ENCODE data around the gene CRTC3.

DNA sequence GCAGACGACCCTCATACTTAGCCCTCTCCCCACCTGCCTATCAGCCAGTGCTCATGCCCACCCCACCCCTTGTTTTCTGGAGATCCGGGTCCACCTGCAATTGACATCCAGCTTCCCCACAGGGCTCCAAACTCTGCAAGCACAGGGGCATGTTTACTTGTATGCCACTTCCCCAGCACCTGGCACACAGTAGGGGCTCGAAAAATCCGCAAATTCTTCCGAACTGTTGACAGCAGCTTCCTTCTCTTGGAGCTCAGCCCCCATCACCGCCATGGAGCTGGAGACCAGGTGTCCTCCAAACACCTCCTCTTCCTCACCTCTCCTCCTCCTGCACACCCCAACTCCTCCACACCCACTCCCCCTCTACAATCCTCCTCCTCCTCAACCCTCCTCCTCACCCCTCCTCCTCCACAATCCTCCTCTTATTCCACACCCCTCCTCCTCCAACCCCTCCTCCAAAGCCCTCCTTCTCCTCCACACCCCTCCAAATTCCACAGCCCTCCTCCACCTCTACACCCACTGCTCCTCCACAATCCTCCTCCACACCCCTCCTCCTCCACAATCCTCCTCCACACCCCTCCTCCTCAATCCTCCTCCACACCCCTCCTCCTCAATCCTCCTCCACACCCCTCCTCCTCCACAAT, 117.1 kb downstream of the CRTC3 start:
- TF ChIP-seq, protein P1, sequence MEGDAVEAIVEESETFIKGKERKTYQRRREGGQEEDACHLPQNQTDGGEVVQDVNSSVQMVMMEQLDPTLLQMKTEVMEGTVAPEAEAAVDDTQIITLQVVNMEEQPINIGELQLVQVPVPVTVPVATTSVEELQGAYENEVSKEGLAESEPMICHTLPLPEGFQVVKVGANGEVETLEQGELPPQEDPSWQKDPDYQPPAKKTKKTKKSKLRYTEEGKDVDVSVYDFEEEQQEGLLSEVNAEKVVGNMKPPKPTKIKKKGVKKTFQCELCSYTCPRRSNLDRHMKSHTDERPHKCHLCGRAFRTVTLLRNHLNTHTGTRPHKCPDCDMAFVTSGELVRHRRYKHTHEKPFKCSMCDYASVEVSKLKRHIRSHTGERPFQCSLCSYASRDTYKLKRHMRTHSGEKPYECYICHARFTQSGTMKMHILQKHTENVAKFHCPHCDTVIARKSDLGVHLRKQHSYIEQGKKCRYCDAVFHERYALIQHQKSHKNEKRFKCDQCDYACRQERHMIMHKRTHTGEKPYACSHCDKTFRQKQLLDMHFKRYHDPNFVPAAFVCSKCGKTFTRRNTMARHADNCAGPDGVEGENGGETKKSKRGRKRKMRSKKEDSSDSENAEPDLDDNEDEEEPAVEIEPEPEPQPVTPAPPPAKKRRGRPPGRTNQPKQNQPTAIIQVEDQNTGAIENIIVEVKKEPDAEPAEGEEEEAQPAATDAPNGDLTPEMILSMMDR (IDR thresholded peaks at IDR 0.05; ENCODE audit: low read depth, low read length), result no peak
- TF ChIP-seq POLR2A (IDR thresholded peaks at IDR 0.05; ENCODE audit: extremely low read depth, insufficient read length) (no peak), MAX (IDR thresholded peaks at IDR 0.05; ENCODE audit: low read depth, low read length) (no peak), MYC (IDR thresholded peaks at IDR 0.05; ENCODE audit: low read depth, low read length) (no peak)

Measured in NB4 (cell line).